Measurements from ENCODE around the gene ANK3.

Gene ANK3

DNA sequence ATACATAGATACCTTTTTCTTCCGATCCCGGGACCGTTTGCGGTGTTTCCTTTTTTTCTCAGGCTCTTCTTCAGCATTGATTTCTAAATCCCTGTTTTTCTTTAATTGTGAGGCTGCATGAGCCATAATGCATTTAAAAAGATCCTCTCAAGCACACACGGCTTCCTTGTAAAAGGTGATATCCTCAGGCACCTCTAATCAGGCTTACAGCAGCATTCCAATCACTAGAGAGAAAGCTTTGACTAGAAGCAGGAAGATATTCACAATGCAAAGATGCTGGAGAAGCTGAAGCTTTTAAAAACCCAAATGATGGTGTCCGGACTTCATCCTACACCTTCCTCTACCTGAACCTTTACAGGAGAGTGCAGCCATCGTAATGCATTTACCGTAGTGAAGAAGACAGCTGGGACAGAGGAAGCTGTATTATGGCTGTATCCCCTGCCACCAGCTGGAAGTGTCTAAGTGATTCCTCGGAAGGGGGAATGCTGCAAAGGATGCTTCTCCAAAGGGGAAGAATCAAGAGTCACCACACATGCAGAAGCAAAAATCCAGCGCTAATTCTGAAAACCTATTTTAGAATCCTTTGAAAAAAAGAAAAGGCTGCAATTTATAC is at the start of gene ANK3:
ANK3 (minus strand) TSS at position 463 of the 613 bp plus-strand sequence; CDS start at position 126, 337 bp downstream.
- no peak within 1 kb of the TSS for H3K4me3 ChIP-seq (ENCODE audit: control insufficient read depth, low read depth, low read length)
- no peak for TF ChIP-seq CTCF (IDR thresholded peaks at IDR 0.05; ENCODE audit: control insufficient read depth, insufficient read depth, low read depth, low read length, missing control alignments)
- no peak for DNase-seq (ENCODE audit: low read depth)

- no peak overlapping the region for H3K4me3 ChIP-seq (ENCODE audit: control insufficient read depth, low read depth, low read length)
- peak; percentile 66 for TF ChIP-seq CTCF (IDR thresholded peaks at IDR 0.05; ENCODE audit: control insufficient read depth, insufficient read depth, low read depth, low read length, missing control alignments)
- no peak for DNase-seq (ENCODE audit: low read depth)
Observed at GRCh38 chr10:60434418-60435046, 44.9 kb upstream of the ANK3 start.

GRCh38 chr10:60433684-60434083 is 44.0 kb upstream of the ANK3 start:
- H3K4me3 ChIP-seq (ENCODE audit: control insufficient read depth, low read depth, low read length) = no peak overlapping the region
- DNase-seq (ENCODE audit: low read depth) = peak; percentile 61
- no peak for TF ChIP-seq CTCF (IDR thresholded peaks at IDR 0.05; ENCODE audit: control insufficient read depth, insufficient read depth, low read depth, low read length, missing control alignments)

DNA sequence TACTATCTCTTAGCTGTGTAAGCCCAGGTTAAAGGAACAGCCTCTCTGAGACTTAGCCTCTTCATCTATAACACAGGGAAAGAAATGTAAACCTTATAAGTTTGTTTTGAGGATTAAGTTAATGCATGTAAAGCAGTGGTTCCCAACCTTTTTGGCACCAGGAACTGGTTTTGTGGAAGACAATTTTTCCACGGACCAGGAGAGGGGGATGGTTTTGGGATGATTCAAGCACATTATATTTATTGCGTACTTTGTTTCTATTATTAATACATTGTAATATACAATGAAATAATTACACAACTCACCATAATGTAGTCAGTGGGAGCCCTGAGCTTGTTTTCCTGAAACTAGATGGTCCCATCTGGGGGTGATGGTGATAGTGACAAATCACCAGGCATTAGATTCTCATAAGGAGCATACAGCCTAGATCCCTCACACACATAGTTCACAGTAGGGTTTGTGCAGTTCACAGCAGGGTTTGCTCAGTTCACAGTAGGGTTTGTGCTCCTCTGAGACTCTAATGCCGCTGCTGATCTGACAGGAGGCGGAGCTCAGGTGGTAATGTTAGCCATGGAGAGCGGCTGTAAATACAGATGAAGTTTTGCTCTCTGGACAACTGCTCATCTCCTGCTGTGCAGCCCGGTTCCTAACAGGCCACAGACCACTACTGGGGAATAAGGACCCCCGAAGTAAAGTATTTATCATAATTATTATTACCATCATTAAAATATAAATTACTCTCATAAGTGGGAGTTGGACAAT is 41.3 kb upstream of the ANK3 start:
- H3K4me3 ChIP-seq (ENCODE audit: control insufficient read depth, low read depth, low read length) = no peak overlapping the region
- TF ChIP-seq CTCF (IDR thresholded peaks at IDR 0.05; ENCODE audit: control insufficient read depth, insufficient read depth, low read depth, low read length, missing control alignments) = no peak
- DNase-seq (ENCODE audit: low read depth) = no peak

GRCh38 chr10:60430017-60430416 is 40.3 kb upstream of the ANK3 start:
- no peak for TF ChIP-seq CTCF (IDR thresholded peaks at IDR 0.05; ENCODE audit: control insufficient read depth, insufficient read depth, low read depth, low read length, missing control alignments)
- peak; percentile 66 for DNase-seq (ENCODE audit: low read depth)
- H3K4me3 ChIP-seq (ENCODE audit: control insufficient read depth, low read depth, low read length) = no peak overlapping the region

GRCh38 chr10:60429084-60429849 is 39.6 kb upstream of the ANK3 start:
- no peak for DNase-seq (ENCODE audit: low read depth)
- no peak overlapping the region for H3K4me3 ChIP-seq (ENCODE audit: control insufficient read depth, low read depth, low read length)
- TF ChIP-seq CTCF (IDR thresholded peaks at IDR 0.05; ENCODE audit: control insufficient read depth, insufficient read depth, low read depth, low read length, missing control alignments) = no peak

All from AG09309 (cell line).